Stimulated activated CD4-positive, alpha-beta T cell treated with anti-CD3 and anti-CD28 coated beads, Interleukin-4, amount 100 ng/mL, for 1 hour (primary cell): ENCODE data around the gene SCN3B.
"Not testable (repeated sequence)": the region's sequence is repeated elsewhere in the genome, so short reads cannot be mapped to it uniquely, and the experiment has no call there.

ENCODE experiments used
- DNase-seq: peaks from one replicate; pipeline ENCODE4 v3.0.0-alpha.2; 2020

SCN3B gene, protein sequence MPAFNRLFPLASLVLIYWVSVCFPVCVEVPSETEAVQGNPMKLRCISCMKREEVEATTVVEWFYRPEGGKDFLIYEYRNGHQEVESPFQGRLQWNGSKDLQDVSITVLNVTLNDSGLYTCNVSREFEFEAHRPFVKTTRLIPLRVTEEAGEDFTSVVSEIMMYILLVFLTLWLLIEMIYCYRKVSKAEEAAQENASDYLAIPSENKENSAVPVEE

DNA sequence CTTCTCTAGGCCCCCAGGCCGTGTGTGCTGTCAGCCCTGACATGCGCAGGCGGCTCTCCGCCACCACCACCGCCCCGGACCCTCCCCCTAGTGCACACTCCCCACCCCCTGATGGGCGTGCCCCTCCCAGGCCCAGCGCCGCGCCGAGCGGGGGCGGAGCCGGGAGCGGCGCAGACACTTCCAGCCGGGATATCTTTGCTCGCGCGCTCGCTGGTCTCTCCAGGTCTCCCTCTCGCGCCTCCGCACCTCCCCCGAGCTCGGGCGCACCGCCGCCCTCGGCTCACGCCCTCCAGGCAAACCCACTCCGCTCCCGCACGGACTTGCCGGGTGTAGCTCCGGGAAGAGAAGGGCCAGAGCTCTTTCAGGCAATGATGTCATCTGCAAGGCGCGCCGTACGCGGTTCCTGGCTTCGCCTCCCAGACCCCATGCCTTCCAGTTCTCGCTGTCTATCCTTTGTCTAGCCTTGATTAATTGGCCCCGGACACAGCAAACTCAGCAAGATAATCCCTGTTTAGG is at the start of gene SCN3B:
TSS of gene SCN3B (minus strand) at position 59 of the 516 bp plus-strand sequence. CDS start 823 bp downstream, outside the sequence.
- peak; percentile 11 for DNase-seq

DNA sequence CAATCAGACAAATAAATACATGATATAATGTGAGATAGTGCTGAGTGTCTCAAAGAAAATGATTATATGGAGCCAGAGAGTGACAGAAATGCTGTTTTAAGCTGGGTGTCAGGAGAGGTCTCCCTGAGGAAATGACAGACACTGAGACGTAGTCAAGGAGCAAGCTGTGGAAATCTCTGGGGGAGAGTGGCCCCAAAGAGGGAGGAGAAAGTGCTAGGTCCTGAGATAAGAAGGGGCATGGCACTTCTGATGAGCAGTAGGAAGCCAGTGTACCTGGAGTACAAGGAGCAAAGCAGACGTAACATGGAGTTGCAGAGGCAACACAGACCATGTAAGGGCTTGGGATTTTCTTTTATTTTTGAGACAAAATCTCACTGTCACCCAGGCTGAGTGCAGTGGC is 48.3 kb upstream of the SCN3B start:
- DNase-seq: no peak

DNA sequence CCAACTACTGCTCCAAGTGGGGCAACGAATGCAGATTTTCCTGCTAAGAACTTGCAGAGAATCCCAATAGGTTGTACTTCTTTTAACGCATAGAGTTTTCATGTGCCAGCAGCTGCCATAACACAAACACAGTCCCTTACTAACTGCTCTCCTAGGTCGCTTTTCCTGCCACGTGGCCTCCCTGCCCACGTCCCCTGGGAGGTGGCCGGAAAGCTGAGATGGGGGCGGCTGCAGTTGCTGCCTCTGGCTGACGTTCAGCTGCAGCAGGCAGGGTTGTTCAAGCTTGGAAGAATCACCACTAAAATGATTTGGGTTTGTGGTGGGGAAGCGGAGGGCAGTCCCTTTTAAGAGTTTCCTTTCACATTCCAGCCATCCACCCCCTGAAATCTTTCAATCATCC is 47.7 kb upstream of the SCN3B start:
- no peak for DNase-seq

DNA sequence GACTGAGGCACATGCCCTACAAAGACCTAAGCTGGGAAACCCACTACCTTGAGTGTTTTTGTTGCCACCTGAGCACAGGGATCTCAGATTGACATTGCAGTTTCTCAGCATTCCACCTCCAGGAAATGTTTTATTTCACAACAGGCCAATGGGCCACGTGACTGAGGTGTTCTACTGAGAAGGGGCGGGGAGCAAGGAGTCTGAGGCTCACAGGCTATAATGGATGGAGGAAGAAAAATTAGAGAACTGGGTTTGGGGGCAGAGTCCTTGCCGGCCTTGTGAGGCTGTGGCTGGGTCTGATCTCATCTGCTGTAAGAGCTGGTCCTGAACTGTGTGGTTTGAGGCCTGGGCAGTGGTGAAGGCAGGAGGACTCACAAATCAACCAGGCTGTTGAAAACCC is 46.3 kb upstream of the SCN3B start:
- no peak for DNase-seq

DNA sequence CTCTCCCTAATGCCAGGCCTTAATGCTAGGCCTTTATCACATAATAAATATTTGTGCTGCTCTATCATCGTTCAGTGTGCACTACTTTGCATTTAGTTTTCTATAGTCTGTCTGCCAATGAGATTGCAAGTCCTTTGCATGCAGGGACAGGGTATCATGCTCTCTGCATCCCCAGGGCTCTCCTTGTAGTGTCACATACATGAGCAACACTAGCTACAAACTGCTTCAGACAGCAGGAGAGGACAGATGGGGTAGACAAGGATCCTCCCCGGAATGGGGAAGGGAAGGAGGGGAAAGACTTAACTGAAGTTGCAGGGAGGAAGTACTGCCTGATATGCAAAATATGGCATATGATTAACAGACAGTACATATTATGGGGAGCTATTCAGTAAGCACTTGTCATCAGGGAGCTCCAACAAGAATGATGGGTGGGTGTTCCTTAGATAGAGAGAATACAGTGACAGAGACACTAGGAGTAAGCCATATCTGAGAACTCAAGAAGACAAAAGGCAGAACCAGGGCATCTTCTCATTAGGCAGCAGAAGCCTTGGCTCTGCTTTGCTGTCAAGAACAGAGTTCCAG is 44.2 kb upstream of the SCN3B start:
- no peak for DNase-seq

DNA sequence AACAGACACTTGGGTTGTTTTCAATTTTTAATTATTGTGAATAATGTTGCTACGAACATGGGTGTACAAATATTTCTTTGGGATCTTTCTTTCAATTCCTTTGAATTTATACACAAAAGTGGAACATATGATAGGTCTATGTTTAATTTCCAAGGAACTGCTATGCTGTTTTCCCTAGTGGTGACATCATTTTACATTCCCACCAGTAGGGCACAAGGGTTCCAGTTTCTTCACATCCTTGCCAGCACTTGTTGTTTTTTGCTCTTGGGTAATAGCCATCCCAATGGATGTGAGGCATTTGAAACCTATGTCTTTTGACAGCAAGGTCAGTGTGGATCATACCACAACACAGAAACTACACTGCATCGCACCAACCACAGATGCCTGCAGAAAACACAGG is 41.8 kb upstream of the SCN3B start:
- no peak for DNase-seq

DNA sequence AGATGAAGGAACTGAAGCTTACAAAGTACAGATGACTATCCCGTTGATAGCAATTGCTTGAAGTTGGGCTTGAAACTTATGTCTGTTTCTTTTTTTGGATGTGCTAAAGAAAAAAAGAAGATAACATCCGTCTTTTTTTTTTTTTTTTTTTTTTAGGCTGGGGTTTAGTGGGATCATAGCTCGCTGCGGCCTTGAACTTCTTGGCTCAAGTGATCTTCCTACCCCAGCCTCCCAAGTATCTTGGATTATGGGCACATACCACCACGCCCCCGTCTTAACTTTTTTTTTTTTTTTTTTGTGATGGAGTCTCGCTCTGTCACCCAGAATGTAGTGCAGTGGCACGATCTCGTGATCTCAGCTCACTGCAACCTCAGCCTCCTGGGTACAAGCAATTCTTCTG is 40.8 kb upstream of the SCN3B start:
- DNase-seq: no peak

DNA sequence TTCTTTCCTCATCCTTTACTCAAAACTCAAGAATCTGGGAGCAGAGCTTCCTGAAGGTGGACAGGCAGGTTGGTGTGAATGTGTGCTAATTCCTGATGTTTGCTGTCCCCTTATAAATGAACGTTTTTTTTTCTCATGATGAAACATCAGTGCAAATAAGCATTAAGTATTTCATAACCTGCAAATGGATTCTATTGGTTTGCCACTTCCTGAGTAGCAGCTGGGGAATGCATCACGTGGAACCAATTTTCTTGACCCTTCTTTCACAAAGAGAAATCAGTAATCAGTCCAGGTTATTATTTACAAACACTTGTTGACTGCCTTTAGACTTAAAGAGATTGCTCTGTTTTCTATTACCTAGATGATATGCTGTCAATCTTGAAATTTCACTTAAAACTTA is 40.1 kb upstream of the SCN3B start:
- DNase-seq: no peak

DNA sequence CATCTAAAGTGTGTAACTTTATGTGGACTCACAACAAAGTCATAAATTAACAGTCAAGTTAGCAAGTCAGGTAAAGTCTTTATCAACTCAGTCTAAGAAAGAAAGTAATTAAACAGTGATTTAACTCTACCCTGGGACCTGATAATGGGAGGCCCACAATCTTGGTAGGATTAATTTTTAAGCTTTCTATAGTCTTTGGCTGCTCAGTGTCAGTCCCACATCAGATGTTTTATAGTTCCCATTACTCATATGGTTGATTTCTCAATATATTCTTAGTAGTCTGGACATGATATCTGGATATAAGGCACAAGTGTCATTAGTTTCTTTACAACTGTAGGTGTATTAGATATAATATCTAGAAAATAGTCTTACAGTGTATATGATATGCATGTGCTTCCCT is 38.5 kb upstream of the SCN3B start:
- no peak for DNase-seq

DNA sequence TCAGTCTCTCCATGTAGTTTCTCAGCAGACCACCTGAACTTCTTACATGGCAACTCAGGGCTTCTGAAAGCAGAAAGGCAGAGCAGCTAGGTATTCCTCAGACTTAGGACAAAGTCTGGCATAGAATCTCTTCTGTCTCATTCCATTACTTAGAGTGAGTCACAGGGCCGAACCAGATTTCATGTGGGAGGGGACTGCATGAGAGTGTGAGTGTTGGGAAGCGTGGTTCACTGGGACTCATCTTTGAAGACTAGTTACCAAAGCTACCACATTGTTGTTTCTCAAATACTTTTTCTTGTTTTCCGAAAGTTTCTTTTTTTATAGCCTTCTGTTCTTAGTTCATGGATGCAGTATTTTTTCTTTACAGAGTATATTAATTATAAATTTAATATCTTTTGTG is 36.1 kb upstream of the SCN3B start:
- no peak for DNase-seq

DNA sequence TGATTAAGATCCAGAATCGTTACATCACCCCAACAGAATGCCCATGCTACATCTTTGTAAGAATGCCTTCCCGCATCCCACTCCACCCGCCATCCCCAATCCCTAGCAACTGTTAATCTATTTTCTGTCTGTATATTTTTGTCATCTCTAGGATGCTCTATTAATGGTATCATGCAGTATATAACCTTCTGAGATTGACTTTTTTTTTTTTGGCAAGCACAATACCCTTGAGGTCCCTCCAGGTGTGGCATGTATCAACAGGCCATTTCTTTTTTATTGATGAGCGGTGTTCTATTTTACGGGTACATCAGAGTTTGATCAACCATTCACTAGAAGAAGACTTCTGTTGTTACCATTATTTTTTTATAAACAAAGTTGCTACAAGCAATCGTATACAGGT is 30.2 kb upstream of the SCN3B start:
- DNase-seq: no peak

DNA sequence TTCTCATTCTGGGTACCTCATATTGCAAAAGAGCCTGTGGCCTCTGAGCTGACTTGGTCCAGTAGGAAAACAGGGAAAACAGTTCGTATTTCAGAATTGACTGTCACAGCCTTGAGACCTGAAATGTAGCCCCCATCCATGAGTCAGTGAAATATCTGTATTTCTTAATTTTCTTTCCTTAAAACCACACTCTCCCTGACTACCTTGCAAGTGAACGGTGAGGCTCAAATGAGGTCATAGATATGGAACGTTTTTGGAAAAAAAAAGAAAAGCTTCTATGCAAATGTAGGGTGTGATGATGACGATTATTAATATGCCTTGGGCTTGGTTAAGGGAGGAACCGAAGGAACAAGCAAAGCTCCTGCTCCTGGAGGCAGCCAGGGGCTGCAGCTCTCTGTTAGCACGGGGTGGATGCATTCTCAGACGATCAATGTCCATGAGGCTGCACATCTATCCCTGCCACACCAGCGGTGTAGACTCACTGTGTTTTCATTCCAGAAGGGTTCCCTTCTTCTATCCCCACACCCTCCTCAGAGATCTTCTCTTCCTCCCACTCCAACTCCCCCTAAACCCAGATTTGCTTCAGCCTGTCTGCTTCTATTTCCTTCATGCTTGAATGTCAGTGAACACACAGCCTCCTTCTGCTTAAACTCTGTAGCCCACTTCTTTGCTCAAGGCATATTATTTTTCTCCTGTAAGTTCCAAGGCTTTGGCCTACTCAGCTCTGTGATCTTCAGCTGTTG is 29.2 kb upstream of the SCN3B start:
- DNase-seq: no peak

DNA sequence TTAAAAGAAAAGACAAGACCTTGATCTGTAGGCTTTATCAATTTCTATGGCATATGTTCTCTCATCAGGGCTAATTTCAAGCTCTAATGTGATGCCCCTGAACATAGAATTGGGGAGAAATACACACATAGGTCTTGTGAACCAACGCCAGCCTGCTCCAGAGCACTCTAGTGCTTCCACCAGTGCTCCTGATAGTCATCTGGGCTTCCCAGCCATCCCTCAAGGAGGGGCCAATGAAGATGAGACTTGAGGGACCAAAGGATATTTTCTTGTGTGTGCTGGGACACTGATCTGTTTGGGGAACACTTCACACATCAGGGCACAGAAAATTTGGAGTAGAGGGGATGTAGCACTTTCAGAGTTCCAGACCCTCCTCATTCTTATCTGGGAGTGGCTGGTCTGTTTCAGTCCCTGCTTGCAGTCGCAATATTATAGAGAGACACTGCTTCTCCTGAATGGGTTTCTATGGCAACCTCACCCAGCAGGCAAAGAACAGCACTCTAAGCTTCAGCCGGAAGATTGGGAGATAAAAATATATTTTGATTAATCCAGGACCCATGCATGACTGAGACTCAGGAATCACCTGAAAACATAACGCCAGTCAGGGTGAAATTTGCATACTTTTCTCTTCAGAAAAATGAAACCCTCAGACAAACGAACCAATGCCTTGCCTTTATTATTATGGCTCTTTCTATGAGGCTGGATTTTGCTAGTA is 28.4 kb upstream of the SCN3B start:
- DNase-seq: no peak

DNA sequence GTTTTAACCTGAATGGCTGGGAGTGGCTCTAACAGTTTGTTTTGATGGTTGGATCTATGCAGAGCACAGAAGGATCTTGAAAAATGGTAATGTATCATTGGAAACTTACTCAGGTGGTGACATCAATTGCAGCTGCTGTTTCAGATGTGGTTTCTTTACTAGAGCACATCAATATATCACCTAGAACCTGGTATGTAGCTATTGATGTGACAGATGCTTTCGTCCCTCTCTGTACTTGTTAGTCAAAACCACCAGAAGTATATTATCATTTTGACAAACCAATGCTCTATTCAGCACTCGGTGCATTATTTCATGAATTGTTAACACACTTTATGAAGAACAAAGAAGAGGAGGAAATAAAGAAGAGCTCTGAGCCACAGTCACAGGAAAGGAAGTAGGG is 26.6 kb upstream of the SCN3B start:
- DNase-seq: no peak

DNA sequence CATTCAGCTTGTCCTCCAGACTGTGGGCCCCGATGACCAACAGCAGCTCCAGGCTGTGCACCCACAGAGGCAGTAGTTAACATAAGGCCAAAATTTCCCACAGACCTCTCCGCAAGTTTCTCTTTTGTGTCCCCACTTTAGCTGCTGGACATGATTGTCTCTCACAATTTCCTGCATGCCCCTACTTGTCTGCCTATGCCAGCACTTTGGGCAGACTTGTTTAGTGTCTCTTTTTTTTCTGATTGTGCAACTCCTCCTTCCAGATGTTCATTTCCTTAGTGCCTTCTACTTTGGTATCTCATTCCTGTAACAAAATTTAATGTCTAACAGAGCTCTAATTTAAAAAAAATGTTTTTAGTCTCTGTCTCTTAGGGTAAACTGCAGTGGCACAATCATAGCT is 23.8 kb upstream of the SCN3B start:
- DNase-seq: no peak

DNA sequence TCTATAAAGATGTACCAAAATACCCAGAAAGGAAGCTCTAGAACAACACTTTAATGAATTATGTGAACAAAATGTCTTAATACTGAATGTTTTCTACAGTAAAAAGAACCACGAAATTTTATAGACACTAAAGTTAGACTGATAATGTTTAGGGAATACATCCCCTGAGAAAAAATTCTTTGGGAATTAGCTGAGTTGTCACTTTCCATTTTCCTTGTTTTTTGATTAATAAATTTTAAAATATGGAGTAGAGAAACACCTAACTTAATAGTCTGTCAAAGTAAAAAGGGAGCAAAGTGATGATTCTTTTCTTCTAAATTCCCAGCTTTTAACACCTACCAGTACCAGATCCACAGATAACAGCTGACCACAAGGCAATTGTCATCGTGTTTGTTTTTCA is 23.1 kb upstream of the SCN3B start:
- DNase-seq: no peak

DNA sequence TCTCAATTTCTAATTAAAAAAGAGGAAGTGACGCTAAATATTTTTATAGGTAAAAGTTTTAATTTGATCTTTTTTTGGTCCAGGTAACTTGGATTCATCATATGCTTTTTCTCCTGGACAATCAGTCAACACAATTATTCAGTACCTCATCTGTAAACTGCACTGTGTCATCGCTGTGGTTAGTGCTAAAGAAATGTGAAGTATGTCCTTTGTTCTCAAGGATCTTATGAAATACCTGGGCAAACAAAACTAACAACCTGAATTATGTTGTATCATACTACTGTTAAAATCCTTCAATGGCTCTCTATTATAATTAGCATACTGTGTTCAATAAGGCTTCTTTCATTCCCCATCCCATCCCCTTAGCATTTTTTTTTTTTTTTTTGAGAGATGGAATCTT is 19.9 kb upstream of the SCN3B start:
- DNase-seq: no peak

DNA sequence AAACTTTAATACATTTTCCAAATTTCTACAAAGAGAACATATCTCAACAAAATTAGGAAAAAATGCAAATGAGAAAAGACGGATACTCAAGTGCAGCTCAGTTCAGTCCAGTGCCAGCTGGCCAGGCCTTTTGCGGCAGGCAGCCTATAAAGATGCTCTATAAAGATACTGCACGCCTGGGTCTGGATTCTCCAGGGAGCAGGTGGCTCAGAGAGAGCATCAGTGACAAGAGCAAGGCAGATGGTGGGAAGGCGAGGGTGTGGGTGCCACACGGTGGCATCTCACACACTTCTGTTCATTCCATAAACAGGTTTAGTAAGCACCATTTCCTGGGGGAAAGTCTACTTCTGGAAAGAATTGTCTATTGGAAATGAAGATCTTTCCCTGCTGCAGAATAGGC is 18.1 kb upstream of the SCN3B start:
- DNase-seq: no peak

DNA sequence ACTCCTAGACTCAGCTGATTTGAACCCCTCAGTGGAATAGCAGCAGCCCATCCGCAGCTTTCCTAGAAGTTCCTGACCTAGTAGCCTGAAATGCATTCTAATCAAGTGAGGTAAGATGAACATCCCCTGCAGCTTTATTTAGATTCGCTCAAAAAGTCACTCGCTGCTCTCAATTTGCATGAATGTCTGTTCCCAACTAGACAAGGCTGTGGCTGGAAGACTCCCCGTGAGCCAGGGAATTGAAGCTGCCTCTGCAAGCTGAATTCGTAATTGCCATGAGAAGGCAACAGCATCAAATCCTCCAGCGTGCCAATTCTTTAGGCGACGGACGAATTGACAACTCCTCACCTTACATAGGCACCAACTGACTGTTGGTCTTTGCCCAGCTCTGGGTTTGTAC is 17.1 kb upstream of the SCN3B start:
- no peak for DNase-seq

DNA sequence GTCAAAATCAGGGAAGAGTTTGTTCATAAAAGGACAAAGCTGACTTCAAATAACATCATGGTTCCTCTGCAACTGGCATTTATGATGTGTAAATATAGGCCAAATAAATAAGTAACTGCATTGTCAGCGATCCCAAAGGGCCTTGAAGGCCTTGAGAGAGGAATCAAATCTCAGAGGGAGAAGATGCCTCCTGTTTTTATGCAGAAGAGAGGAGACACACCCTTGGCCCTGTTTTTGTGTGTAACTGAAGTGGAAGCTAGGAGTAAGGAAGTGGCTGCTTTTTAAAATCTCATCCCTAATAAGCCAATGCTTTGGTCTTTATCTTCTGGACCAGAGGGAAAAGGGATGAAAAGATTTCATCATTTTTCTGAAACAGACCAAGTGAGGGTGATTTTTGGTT is 15.7 kb upstream of the SCN3B start:
- no peak for DNase-seq

DNA sequence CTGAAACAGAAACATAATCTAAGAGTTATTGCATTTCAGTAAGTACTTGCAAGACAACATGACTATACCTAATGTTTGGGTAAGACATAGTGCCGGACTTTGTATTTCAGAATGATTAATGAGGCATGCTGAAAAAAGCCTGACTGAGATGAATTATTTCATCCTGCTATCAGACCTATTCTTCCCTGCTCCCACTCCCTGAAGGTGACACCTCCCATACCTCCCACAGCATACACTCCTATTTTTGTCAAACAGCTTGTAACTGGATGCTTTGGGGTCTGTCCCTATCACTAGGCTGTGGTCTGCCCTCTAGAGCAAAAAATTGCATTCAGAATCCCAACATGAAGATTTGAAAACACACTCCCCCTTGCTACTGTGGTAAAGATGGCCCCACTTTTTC is 10.9 kb upstream of the SCN3B start:
- no peak for DNase-seq

DNA sequence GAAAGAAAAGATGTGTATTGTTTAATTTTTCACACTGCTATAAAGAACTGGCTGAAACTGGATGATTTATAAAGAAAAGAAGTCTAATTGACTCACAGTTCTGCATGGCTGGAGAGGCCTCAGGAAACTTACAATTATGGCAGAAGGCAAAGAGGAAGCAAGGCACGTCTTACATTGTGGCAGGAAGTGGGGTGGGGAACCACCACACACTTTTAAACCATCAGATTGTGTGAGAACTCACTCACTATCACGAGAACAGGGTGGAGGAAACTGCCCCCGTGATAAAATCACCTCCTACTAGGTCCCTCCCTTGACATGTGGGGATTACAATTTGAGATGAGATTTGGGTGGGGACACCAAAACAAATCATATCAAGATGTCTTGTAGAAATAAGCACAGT is 5.5 kb upstream of the SCN3B start:
- not testable (repeated sequence) for DNase-seq

DNA sequence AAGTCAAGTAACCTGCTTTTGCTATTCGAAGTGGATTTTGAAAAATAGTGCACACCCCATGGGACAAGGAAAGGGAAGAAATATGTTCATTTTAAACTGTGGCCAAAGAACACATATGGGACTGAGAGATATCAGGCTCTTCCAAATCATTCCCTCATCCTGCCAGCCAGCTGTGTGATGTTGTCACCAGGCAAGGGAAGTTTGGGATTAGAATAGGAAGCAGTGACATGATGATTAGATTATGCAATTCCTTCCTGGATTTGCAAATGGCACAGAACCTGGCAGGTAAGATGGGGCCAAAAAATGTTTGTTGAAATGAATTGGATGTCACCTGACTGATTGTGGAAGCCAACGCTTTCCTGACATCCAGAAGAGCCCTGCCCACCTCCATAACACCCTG is 4.9 kb upstream of the SCN3B start:
- no peak for DNase-seq
